Ishikawa (cell line): ENCODE results near the gene UNC5B.

Source experiments
- CEBPB ChIP-seq: IDR thresholded peaks from 2 replicates; pipeline ENCODE4 v1.6.1; 2012
- EGR1 ChIP-seq: IDR thresholded peaks from 2 replicates; pipeline ENCODE4 v1.6.1; 2012
- EP300 ChIP-seq: IDR thresholded peaks from 2 replicates; pipeline ENCODE4 v1.6.1; 2012; ENCODE audit warnings: borderline replicate concordance
- FOXM1 ChIP-seq: IDR thresholded peaks from 2 replicates; pipeline ENCODE4 v1.6.1; 2012; ENCODE audit warnings: low read depth, borderline replicate concordance
- MAX ChIP-seq: IDR thresholded peaks from 2 replicates; pipeline ENCODE4 v1.6.1; 2012
- NFIC ChIP-seq: IDR thresholded peaks from 2 replicates; pipeline ENCODE4 v1.6.1; 2012
- RAD21 ChIP-seq: IDR thresholded peaks from 2 replicates; pipeline ENCODE4 v1.6.1; 2012; ENCODE audit warnings: low read depth
- REST ChIP-seq: IDR thresholded peaks from 2 replicates; pipeline ENCODE4 v1.6.1; 2012; ENCODE audit warnings: low read depth, mild to moderate bottlenecking
- TAF1 ChIP-seq: IDR thresholded peaks from 2 replicates; pipeline ENCODE4 v1.6.1; 2012; ENCODE audit warnings: low read depth, mild to moderate bottlenecking
- TCF12 ChIP-seq: IDR thresholded peaks from 2 replicates; pipeline ENCODE4 v1.6.1; 2012; ENCODE audit warnings: low read depth
- TEAD4 ChIP-seq: IDR thresholded peaks from 2 replicates; pipeline ENCODE4 v1.6.1; 2012
- YY1 ChIP-seq: IDR thresholded peaks from 2 replicates; pipeline ENCODE4 v1.6.1; 2012; ENCODE audit warnings: low read depth
- ZBTB7A ChIP-seq: IDR thresholded peaks from 2 replicates; pipeline ENCODE4 v1.6.1; 2012; ENCODE audit warnings: low read depth

- TF ChIP-seq MAX (no peak), REST (no peak), RAD21 (no peak), EP300 (no peak), TAF1 (no peak), YY1 (no peak), NFIC (no peak), TEAD4 (no peak), CEBPB (no peak), FOXM1 (no peak), EGR1 (no peak), TCF12 (no peak), ZBTB7A (no peak)
These were observed 33.5 kb upstream of the UNC5B start for GRCh38 chr10:71178880-71179279.
